NCI-H82 treated with DMSO at 0.1 percent for 48 hours (cell line): ENCODE measurements around the gene FBXL17.

ENCODE experiments used
- DNase-seq: peaks from one replicate; lab custom pipeline; 2025; ENCODE audit not compliant: unreplicated experiment; lab: John Stamatoyannopoulos, UW

The FBXL17 gene

GRCh38 chr5:107871023-107871422 is 510.9 kb downstream of the FBXL17 start:
- no peak for DNase-seq

GRCh38 chr5:107869438-107870115 is 512.3 kb downstream of the FBXL17 start:
- DNase-seq, result no peak

DNA sequence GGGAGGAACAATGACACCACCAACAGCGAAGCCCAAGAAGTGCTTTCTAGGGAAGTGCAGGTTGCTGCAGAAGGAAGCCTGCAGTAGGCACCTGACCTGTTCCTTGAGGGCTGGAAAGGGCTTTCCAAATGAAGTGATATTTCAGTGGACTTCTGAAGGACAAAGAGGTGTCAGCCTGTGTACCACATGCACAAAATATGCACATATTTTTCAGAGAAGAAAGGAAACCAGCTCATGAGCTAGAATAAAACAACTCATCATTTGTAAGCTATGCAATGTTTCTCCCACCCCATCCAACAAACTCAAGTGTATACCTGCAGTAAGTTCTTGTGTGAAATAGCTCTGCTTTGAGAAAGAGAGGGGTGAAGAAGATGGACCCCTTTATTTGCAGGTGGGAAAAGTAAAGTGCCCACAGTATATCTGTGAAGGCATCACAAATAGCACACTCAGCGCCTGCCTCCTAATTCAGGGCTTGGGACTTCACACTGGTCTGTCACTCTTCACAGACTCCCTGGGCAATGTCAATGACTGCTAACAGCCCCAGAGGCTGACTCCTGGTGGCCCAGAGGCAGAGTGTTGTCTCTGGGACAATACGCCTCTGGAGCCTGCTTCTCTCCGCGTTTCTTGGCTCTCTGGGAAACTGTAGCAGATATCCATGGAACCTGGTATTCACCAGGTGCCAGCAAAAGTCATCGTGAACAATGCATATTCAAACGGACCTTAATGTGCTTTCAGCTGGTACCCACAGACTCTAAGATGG is 513.1 kb downstream of the FBXL17 start:
- no peak for DNase-seq

DNA sequence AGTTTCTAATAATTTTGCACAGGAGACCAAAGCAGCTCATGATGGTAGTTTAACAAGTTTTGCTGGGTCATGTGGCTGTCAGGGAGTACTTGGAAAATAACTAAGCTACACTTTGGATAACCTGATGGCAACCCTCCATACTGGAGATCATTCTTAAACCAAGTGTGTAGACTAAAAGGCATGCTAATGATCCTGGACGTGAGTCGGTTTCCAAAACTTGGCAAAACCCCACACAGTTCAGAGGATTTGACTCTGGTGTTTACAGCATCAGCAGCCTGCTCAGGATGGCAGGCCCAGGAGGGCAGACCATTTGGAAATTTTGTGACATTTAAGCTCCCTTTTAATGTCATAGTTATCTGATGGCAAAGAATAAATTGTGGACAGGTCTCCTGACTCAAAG is 514.6 kb downstream of the FBXL17 start:
- no peak for DNase-seq

DNA sequence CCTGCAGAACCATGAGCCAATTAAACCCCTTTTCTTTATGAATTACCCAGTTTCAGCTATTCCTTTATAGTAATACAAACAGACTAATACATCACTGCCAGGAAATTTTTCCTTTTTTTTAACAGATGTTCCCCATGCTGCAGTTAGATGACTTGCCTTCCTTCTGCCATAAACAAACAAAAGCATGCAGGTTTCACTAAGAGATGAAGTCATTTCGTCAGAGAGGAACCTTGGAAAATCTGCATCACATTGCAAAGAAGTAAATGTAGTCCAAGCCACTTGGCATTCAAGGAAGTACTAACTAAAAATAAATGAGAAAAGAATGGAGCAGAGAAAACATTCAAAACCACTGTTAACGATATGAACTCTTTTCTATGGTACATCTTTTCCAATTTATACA is 517.1 kb downstream of the FBXL17 start:
- DNase-seq, result no peak

DNA sequence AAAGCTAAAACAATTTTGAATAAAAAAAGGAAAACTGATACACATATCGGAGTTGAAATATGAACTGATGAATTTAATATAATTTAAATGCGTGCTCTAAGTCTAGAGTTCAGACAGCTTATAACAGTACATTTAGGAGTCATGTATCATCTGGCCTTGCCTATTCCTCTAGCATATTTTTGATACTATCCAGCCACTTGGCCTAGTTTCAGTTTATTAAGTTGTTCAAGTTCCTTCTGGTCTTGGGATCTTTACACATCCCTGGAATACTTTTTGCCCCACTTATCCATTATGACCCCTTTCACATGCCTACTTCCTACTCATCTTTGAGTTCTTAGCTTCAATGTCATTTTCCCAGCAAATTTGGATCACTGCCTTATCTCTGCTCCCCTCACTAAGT is 518.8 kb downstream of the FBXL17 start:
- no peak for DNase-seq

DNA sequence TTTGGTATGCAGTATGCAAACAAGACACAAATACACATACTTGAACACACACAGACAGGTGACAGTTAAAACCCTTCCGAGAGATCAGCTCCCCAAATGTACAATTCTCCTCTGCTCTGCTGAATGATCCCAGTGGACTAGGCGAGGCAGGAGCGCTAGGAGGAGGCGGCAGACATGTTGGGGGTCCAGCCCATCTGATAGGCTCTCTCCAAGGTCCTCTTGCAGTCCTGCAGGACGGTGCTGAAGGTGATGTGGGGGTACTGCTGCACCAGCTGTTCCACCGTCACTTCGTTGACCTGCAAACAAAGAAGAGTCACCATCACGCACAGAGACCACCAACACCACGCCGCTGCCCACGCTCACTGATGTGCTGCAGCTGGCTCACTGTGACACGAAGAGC is 520.3 kb downstream of the FBXL17 start:
- DNase-seq, result no peak

DNA sequence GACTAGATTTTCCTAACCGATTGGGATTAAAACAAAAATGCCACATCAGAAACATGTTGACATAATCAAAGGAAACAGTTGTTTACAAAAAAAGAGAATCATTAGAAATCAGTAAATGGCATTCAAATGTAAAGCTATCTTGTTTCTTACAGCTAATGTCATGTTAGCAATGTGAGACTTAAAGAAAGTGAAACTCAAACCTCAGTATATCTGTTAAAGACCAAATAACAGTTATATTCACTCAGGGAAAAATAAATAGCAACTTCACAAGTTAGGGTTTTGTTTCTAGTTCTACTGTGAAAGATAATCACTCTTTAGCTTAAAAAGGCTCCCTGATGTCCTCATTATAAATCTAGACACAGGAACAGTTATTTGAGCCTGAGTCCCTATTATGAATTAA is 521.9 kb downstream of the FBXL17 start:
- no peak for DNase-seq

DNA sequence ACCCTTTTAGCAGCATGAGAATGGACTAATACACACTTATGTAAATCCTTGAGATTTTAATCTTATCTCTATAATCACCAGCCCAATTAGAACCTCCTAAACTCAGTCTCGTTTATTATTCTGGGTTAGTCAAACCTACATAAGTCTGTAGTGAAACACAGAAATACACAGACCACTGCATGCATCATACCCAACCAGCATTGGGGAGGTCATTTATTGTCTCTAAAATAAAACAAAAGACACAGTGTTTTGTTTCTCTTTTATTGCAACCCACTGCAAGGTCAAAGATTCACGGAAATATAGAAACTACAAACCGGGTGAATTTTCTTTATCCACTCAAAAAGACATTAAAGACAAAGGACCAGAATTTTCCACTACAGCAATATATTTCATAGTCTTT is 523.1 kb downstream of the FBXL17 start:
- no peak for DNase-seq

DNA sequence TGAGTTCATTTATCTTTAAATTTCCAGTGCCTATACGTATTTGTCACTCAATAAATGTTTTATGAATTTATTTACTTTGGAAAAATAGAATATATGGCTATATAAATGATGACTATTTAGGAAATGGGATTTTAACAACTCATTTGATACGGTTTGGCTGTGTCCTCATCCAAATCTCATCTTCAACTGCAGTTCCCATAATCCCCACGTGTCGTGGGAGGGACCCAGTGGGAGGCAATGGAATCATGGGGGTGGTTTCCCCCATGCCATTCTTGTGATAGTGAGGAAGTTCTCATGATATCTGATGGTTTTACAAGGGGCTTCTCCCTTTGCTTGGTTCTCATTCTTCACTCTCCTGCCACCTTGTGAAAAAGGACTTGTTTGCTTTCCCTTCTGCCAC is 523.6 kb downstream of the FBXL17 start:
- no peak for DNase-seq

- no peak for DNase-seq
Observed at GRCh38 chr5:107857785-107858184, 524.1 kb downstream of the FBXL17 start.

- peak; percentile 13 for DNase-seq
Observed at GRCh38 chr5:107855171-107855570, 526.7 kb downstream of the FBXL17 start.

- no peak for DNase-seq
Observed at GRCh38 chr5:107853696-107854095, 528.2 kb downstream of the FBXL17 start.

DNA sequence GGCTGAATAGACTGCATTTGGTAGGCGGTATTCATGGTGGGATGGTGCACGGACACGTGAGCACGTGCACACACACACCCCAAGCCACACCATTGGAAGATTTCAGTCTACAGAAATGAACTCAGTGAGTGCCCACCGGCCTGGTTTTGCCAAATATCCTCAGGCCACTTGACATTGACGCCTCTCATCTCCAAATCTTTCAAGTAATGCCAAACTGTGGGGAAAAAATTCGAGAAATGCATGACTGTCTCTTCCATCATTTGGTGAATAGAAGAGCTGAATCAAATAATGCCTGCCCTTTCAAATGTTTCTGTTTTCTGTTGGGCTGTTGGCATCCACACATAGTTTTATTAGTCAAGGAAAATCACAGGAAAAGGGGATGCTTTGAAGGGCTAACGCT is 528.9 kb downstream of the FBXL17 start:
- DNase-seq, result no peak

GRCh38 chr5:107849118-107849517 is 532.8 kb downstream of the FBXL17 start:
- no peak for DNase-seq

- no peak for DNase-seq
Observed at GRCh38 chr5:107840592-107840991, 541.3 kb downstream of the FBXL17 start.

- DNase-seq, result no peak
Observed at GRCh38 chr5:107840161-107840560, 541.7 kb downstream of the FBXL17 start.

DNA sequence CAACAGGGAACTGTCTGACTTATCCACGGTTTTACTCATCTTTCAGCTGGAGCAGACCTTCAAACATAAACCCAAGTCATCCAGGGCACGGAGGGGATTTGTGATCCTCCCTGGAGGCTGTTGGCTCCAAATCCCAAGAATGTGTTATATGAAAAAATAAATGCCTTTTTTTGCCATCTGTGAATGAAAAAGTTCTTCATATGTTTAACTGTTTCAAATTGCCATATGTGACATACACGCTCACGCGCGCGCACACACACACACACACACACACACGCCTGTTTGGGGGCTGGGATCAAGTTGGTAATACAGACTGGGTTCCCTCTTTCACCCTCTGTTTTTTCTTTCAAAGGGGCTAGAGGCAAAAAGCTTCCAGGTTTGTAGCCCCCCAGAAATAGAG is 546.8 kb downstream of the FBXL17 start:
- no peak for DNase-seq

- no peak for DNase-seq
Observed at GRCh38 chr5:107832746-107833145, 549.2 kb downstream of the FBXL17 start.

DNA sequence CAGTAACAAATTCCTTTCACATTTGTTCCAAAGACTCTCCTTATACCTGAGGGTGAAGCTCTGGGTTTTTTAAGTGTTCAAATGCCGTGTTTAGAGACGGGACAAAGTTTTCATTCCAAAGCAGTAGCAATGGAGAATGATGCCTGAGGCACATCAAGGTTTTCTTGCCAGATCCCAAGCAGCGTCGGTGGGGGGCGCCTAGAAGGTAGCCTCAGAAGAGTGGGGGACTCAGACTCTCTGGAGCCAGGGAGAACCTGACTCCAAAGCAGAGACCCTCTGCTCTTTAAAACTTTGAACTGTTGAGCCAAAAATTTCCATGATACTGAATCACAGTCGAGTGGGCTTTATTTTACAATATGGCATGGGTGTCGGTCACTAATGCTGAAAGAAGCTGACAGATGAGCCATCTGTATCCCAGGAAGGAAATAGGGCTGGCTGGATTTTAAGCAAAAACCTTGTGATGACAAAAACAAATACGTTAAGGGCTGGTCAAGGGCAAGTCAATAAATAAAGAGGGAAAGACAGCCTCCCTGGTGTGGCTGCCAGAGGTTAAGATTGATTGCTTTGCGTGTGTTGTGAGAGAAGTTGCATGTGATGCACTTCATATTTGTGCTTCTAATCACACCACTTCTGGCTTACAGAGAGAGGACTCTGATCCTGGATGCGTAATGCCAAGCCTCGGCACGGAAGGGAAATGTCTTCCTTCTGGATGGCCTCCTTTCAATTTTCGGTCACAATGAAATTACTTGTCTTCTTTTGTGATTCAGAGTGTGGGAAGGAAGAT is 550.1 kb downstream of the FBXL17 start:
- DNase-seq, result no peak

GRCh38 chr5:107830750-107831149 is 551.1 kb downstream of the FBXL17 start:
- DNase-seq, result no peak
